K562 (cell line): Measurements from ENCODE around the gene TMEM129. TPM values are rescaled to one million over a fixed set of nuclear protein-coding genes. Genes with fewer than 3 reads are reported as not detected.

Experiments
- ARNT ChIP-seq, 2 experiments: fragments of 450-650 bp; IDR thresholded peaks; 2 replicates each; pipeline ENCODE4 v1.6.1; 2016; ENCODE audit warnings: mild to moderate bottlenecking in 1 of 2
- HDAC8 ChIP-seq: fragments of 450-650 bp; IDR thresholded peaks from 2 replicates; pipeline ENCODE4 v1.6.1; 2016; ENCODE audit warnings: mild to moderate bottlenecking, missing genetic modification characterization, moderate library complexity, missing compliant biosample characterization
- HLTF ChIP-seq: fragments of 450-650 bp; IDR thresholded peaks from 2 replicates; pipeline ENCODE4 v1.6.1; 2016
- KDM1A ChIP-seq, 2 experiments: fragments of 450-650 bp; IDR thresholded peaks; 2 replicates each; pipeline ENCODE4 v1.6.1; 2016; ENCODE audit warnings: mild to moderate bottlenecking in 2 of 2
- NFXL1 ChIP-seq: fragments of 450-650 bp; formaldehyde crosslinking; IDR thresholded peaks from 2 replicates; pipeline ENCODE4 v1.4.0; 2021; ENCODE audit warnings: mild to moderate bottlenecking
- RBM15 ChIP-seq: fragments of 200-400 bp; formaldehyde crosslinking; IDR thresholded peaks from 2 replicates; pipeline ENCODE4 v1.6.1; 2018; ENCODE audit warnings: mild to moderate bottlenecking, low read length, moderate library complexity; ENCODE audit not compliant: insufficient read depth
- SNRNP70 ChIP-seq: fragments of 200-400 bp; formaldehyde crosslinking; optimal IDR thresholded peaks from 2 replicates; pipeline ENCODE3; 2017; ENCODE audit warnings: low read depth, low read length
- SP1 ChIP-seq: sonication (generic); formaldehyde crosslinking; IDR thresholded peaks from 2 replicates; pipeline ENCODE4 v1.8.1; 2022; ENCODE audit warnings: mild to moderate bottlenecking, missing genetic modification reagents
- ZNF133 ChIP-seq: fragments of 250-450 bp; sonication (Bioruptor Pico); IDR thresholded peaks from 2 replicates; pipeline ENCODE4 v1.4.0; 2020; ENCODE audit warnings: mild to moderate bottlenecking
- ZNF197 ChIP-seq: fragments of 200-800 bp; sonication (Bioruptor generic); IDR thresholded peaks from 2 replicates; pipeline ENCODE4 v1.6.1; 2016; ENCODE audit warnings: low read depth, missing genetic modification characterization, missing compliant biosample characterization
- polyA plus RNA-seq, 8 experiments: library from polyadenylated mRNA; depleted of rRNA in 4 of 8; stranded (reverse) in 5 of 8; unstranded in 3 of 8; fragments of >200 nt; fragmentation: Nextera tagmentation in 2 of 8; fragmentation: Illumina TruSeq in 1 of 8; extraction: Ambion mirVana in 2 of 8; extraction: Trizol in 1 of 8; gene quantifications; 2 replicates each; pipeline versions ENCODE4 v1.2.1 to v1.2.3, GENCODE V29; 2011 to 2014; ENCODE audit warnings: inconsistent platforms in 1 of 8, missing spikeins in 1 of 8
- total RNA-seq, 7 experiments: library from RNA; depleted of rRNA in 6 of 7; stranded (reverse); fragments of >200 nt in 6 of 7; fragmentation: Illumina TruSeq in 2 of 7; extraction: Trizol in 2 of 7; gene quantifications; 2 replicates each; pipeline versions ENCODE4 v1.2.1 to v1.2.3, GENCODE V29; 2011 to 2021; ENCODE audit warnings: low replicate concordance in 1 of 7
- TF ChIP-seq, protein P1 (sequence below): sonication (generic); formaldehyde crosslinking; IDR thresholded peaks from 2 replicates; pipeline ENCODE4 v1.8.0; 2023; ENCODE audit warnings: mild to moderate bottlenecking, missing genetic modification reagents
- TF ChIP-seq, protein P2 (sequence below): sonication (generic); formaldehyde crosslinking; IDR thresholded peaks from 2 replicates; pipeline ENCODE4 v1.8.1; 2022; ENCODE audit warnings: missing genetic modification reagents
- TF ChIP-seq, protein P3 (sequence below): fragments of 250-450 bp; sonication (Bioruptor Pico); IDR thresholded peaks from 2 replicates; pipeline ENCODE4 v1.5.0; 2022; ENCODE audit warnings: mild to moderate bottlenecking
- TF ChIP-seq, protein P4 (sequence below), 2 experiments: IDR thresholded peaks; 2 replicates each; pipeline ENCODE4 v1.6.1; 2011; ENCODE audit warnings: borderline replicate concordance in 1 of 2, control low read depth in 1 of 2, low read depth in 1 of 2, low read length in 1 of 2, mild to moderate bottlenecking in 1 of 2, mixed read lengths in 1 of 2, moderate library complexity in 1 of 2; ENCODE audit not compliant: insufficient read depth in 1 of 2, insufficient read length in 1 of 2, poor library complexity in 1 of 2, severe bottlenecking in 1 of 2; ENCODE audit errors: extremely low read depth in 1 of 2
- TF ChIP-seq, protein P5 (sequence below): fragments of 250-450 bp; sonication (Bioruptor Pico); IDR thresholded peaks from 2 replicates; pipeline ENCODE4 v1.4.0; 2020; ENCODE audit warnings: mild to moderate bottlenecking
- TF ChIP-seq, protein P6 (sequence below): fragments of 450-650 bp; IDR thresholded peaks from 2 replicates; pipeline ENCODE4 v1.6.1; 2016; ENCODE audit warnings: missing biosample characterization, missing genetic modification characterization
- TF ChIP-seq, protein P7 (sequence below), 2 experiments: fragments of 250-450 bp in 1 of 2; fragments of 450-650 bp in 1 of 2; sonication (Bioruptor Pico) in 1 of 2; IDR thresholded peaks; 2 replicates each; pipeline versions ENCODE4 v1.6.1 to v1.8.0; 2016 to 2021; ENCODE audit warnings: mild to moderate bottlenecking in 2 of 2, moderate library complexity in 2 of 2, missing compliant biosample characterization in 1 of 2, missing genetic modification characterization in 1 of 2

Gene TMEM129
- total and polyA plus RNA-seq, 9 of the 15 experiments (the other 6 are each of a cell fraction or from before 2014, with no cell fraction given) = 0.34 to 47.2 (median 18.8) TPM

DNA sequence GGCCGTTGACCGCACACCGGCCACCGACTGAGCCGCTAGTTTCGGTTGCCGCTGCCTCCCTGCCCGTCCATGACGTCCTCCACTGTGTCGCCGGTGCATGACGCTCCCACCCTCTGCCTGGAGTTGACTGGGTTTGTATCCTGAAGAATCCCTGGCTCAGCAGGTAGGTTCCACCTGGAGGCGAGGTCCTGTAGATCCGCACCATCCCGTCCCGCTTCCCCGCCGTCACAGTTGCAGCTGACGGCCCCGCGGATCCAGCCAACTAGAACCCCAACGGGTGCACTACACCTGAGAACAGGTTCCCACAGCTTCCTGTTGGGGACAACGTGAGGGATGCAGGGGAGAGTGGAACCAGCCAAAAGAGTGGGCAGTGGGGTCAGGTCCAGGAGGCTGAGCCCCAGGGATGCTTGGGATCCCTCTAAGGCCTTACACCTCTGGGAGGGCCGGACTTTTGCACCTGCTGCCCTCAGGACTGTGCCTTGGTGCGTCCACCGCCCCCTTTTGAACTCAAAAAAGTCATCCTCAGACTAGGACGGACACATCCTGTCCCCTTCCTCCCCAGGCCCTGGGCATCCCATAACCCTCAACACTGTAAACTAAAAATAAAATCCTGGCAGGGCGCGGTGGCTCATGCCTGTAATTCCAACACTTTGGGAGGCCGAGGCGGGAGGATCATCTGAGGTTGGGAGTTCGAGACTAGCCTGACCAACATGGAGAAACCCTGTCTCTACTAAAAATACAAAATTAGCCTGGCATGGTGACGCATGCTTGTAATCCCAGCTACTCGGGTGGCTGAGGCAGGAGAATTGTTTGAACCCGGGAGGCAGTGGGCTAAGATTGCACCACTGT lies 7.9 kb downstream of the TMEM129 start (continued):
- TF ChIP-seq, protein P1, sequence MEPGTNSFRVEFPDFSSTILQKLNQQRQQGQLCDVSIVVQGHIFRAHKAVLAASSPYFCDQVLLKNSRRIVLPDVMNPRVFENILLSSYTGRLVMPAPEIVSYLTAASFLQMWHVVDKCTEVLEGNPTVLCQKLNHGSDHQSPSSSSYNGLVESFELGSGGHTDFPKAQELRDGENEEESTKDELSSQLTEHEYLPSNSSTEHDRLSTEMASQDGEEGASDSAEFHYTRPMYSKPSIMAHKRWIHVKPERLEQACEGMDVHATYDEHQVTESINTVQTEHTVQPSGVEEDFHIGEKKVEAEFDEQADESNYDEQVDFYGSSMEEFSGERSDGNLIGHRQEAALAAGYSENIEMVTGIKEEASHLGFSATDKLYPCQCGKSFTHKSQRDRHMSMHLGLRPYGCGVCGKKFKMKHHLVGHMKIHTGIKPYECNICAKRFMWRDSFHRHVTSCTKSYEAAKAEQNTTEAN (CRISPR knock-in tag) = no peak
- TF ChIP-seq, protein P2, sequence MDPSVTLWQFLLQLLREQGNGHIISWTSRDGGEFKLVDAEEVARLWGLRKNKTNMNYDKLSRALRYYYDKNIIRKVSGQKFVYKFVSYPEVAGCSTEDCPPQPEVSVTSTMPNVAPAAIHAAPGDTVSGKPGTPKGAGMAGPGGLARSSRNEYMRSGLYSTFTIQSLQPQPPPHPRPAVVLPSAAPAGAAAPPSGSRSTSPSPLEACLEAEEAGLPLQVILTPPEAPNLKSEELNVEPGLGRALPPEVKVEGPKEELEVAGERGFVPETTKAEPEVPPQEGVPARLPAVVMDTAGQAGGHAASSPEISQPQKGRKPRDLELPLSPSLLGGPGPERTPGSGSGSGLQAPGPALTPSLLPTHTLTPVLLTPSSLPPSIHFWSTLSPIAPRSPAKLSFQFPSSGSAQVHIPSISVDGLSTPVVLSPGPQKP (CRISPR knock-in tag) = no peak
- TF ChIP-seq SP1 (CRISPR knock-in tag) (no peak), ZNF197 (no peak), ZNF133 (CRISPR knock-in tag) (no peak), NFXL1 (no peak), RBM15 (no peak), KDM1A (IDR thresholded peaks at IDR 0.05) (0 out of 4 replicates have a peak, but pooled peaks of 1 of the 2 experiments have one; percentile 32), ARNT (IDR thresholded peaks at IDR 0.05) (no peak), SNRNP70 (no peak), HDAC8 (tag) (no peak), HLTF (no peak)
- TF ChIP-seq, protein P3, sequence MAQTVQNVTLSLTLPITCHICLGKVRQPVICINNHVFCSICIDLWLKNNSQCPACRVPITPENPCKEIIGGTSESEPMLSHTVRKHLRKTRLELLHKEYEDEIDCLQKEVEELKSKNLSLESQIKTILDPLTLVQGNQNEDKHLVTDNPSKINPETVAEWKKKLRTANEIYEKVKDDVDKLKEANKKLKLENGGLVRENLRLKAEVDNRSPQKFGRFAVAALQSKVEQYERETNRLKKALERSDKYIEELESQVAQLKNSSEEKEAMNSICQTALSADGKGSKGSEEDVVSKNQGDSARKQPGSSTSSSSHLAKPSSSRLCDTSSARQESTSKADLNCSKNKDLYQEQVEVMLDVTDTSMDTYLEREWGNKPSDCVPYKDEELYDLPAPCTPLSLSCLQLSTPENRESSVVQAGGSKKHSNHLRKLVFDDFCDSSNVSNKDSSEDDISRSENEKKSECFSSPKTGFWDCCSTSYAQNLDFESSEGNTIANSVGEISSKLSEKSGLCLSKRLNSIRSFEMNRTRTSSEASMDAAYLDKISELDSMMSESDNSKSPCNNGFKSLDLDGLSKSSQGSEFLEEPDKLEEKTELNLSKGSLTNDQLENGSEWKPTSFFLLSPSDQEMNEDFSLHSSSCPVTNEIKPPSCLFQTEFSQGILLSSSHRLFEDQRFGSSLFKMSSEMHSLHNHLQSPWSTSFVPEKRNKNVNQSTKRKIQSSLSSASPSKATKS (CRISPR knock-in tag) = no peak
- TF ChIP-seq, protein P4, sequence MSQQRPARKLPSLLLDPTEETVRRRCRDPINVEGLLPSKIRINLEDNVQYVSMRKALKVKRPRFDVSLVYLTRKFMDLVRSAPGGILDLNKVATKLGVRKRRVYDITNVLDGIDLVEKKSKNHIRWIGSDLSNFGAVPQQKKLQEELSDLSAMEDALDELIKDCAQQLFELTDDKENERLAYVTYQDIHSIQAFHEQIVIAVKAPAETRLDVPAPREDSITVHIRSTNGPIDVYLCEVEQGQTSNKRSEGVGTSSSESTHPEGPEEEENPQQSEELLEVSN (IDR thresholded peaks at IDR 0.05; ENCODE audit: borderline replicate concordance in 1 of 2, extremely low read depth in 1 of 2, insufficient read depth in 1 of 2, insufficient read length in 1 of 2, low read depth in 1 of 2, low read length in 1 of 2, poor library complexity in 1 of 2, severe bottlenecking in 1 of 2) = no peak
- TF ChIP-seq, protein P5, sequence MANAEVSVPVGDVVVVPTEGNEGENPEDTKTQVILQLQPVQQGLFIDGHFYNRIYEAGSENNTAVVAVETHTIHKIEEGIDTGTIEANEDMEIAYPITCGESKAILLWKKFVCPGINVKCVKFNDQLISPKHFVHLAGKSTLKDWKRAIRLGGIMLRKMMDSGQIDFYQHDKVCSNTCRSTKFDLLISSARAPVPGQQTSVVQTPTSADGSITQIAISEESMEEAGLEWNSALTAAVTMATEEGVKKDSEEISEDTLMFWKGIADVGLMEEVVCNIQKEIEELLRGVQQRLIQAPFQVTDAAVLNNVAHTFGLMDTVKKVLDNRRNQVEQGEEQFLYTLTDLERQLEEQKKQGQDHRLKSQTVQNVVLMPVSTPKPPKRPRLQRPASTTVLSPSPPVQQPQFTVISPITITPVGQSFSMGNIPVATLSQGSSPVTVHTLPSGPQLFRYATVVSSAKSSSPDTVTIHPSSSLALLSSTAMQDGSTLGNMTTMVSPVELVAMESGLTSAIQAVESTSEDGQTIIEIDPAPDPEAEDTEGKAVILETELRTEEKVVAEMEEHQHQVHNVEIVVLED (CRISPR knock-in tag) = no peak
- TF ChIP-seq, protein P6, sequence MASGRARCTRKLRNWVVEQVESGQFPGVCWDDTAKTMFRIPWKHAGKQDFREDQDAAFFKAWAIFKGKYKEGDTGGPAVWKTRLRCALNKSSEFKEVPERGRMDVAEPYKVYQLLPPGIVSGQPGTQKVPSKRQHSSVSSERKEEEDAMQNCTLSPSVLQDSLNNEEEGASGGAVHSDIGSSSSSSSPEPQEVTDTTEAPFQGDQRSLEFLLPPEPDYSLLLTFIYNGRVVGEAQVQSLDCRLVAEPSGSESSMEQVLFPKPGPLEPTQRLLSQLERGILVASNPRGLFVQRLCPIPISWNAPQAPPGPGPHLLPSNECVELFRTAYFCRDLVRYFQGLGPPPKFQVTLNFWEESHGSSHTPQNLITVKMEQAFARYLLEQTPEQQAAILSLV (tag) = no peak
- TF ChIP-seq, protein P7, sequence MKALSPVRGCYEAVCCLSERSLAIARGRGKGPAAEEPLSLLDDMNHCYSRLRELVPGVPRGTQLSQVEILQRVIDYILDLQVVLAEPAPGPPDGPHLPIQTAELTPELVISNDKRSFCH (CRISPR knock-in tag; IDR thresholded peaks at IDR 0.05) = no peak
- TF ChIP-seq, protein P7 (tag; IDR thresholded peaks at IDR 0.05) = no peak
